KOPT-K1 (cell line): Measurements from ENCODE around the gene SARS1.
"Not testable (repeated sequence)": the region's sequence is repeated elsewhere in the genome, so short reads cannot be mapped to it uniquely, and the experiment has no call there.

Source experiments
- H3K27ac ChIP-seq: fragments of 200-600 bp; sonication (generic); 2 replicates; pipeline ENCODE4 v1.5.1; 2016; ENCODE audit warnings: antibody characterized with exemption, mild to moderate bottlenecking, low read depth, low read length; ENCODE audit not compliant: poor library complexity, severe bottlenecking
- H3K36me3 ChIP-seq: fragments of 200-600 bp; sonication (generic); 2 replicates; pipeline ENCODE4 v1.5.1; 2017; ENCODE audit warnings: antibody characterized with exemption, mild to moderate bottlenecking, low read length, moderate library complexity; ENCODE audit not compliant: insufficient read depth
- H3K9me3 ChIP-seq: fragments of 200-600 bp; sonication (generic); 2 replicates; pipeline ENCODE4 v1.5.1; 2017; ENCODE audit warnings: antibody characterized with exemption, low read length, mild to moderate bottlenecking; ENCODE audit not compliant: insufficient read depth, poor library complexity, severe bottlenecking

Gene SARS1

GRCh38 chr1:109213824-109214693 lies at the start of gene SARS1:
Gene SARS1, plus strand, starts transcription at chr1:109213918. Its CDS starts 75 bp downstream, at chr1:109213993.
- H3K27ac ChIP-seq, result peak within 1 kb of the TSS; percentile 75

DNA sequence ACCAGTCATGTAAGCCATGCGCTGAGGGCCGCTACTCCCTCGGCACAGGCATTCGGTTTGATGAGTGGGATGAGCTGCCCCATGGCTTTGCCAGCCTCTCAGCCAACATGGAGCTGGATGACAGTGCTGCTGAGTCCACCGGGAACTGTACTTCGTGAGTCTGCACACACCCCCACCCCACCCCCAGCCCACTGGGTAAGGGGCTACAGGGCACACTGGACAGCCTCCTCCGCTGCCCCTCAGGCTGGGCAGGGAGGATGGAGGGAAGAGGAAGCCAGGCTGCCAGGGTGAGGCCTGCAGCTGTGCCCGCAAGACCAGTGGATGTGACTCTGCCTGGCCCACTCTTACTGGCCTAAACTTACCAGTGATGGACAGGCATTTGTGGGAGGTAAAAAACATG lies 49.2 kb upstream of the SARS1 start:
- no peaks in the 10 kb centered on the region for H3K9me3 ChIP-seq
- H3K27ac ChIP-seq, result no peak overlapping the region
- H3K36me3 ChIP-seq, result no peaks in the 10 kb centered on the region

More at GRCh38 chr1:109213824-109214693, at the start of gene SARS1:
- peaks cover 23% of the 10 kb centered on the region for H3K36me3 ChIP-seq
- no peaks in the 10 kb centered on the region for H3K9me3 ChIP-seq

DNA sequence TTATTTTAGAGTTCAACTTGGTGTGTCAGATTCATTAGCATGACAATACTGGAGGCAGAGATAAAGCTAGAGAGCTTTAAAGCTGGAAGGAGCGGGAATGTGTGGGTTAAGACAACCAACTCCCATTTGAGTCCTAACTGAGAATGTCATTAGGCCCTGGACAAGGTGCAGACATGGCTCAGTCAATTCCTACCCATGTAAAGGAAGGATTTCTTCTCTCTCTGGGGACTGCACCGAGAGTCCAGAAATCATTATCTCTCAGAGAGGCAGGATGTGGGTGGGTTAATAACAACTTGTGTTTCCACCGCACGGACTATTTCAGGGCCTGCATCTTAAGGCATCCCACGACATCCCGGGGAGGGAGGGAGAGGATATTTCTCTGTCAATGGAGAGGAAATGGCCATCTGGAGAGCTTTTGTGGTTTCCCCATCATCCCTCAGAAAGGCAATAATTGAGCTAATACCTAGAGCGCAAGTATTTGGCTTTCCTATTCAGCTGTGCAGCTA lies 46.7 kb upstream of the SARS1 start:
- H3K36me3 ChIP-seq, result no peaks in the 10 kb centered on the region
- H3K9me3 ChIP-seq, result no peaks in the 10 kb centered on the region
- H3K27ac ChIP-seq, result no peak overlapping the region

- Histone ChIP-seq H3K27ac (no peak overlapping the region), H3K36me3 (no peaks in the 10 kb centered on the region), H3K9me3 (no peaks in the 10 kb centered on the region)
Observed at GRCh38 chr1:109170035-109170764, 43.5 kb upstream of the SARS1 start.

DNA sequence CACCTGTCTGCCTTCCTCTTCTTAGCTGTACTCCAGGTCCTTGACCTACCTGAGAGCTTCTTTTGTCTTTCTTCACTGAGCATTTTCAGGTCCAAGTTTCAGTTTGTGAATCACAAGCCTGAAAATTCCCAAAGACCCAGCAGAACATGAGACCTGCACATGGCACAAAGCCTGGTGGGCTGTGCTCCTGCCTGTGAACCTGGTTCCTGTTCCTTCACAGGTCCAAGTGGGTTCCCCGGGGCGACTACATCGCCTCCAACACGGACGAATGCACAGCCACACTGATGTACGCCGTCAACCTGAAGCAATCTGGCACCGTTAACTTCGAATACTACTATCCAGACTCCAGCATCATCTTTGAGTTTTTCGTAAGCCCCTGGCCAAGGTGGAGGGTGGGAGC lies 42.1 kb upstream of the SARS1 start:
- no peaks in the 10 kb centered on the region for H3K36me3 ChIP-seq
- H3K27ac ChIP-seq, result no peak overlapping the region
- no peaks in the 10 kb centered on the region for H3K9me3 ChIP-seq

GRCh38 chr1:109176349-109176748 lies 37.4 kb upstream of the SARS1 start:
- H3K36me3 ChIP-seq, H3K9me3 ChIP-seq, H3K27ac ChIP-seq: not testable (repeated sequence)

DNA sequence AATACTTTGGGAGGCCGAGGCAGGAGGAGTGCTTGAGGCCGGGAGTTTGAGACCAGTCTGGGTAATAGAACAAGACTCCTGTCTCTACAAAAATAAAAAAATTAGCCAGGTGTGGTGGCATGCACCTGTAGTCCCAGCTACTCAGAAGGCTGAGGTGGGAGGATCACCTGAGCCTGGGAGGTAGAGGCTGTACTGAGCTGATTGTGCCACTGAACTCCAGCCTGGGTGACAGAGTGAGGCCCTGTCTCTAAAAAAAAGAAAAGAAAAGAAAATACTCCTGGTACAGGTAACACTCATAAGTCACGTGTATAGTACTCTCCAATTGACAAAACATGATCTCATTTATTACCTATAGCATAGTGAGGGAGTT lies 33.0 kb upstream of the SARS1 start:
- H3K36me3 ChIP-seq, H3K27ac ChIP-seq, H3K9me3 ChIP-seq: not testable (repeated sequence)

- no peaks in the 10 kb centered on the region for H3K9me3 ChIP-seq
- no peaks in the 10 kb centered on the region for H3K36me3 ChIP-seq
- H3K27ac ChIP-seq, result no peak overlapping the region
Observed at GRCh38 chr1:109181085-109181806, 32.5 kb upstream of the SARS1 start.

GRCh38 chr1:109181807-109182163 lies 31.9 kb upstream of the SARS1 start:
- no peak overlapping the region for H3K27ac ChIP-seq
- no peaks in the 10 kb centered on the region for H3K9me3 ChIP-seq
- H3K36me3 ChIP-seq, result no peaks in the 10 kb centered on the region

DNA sequence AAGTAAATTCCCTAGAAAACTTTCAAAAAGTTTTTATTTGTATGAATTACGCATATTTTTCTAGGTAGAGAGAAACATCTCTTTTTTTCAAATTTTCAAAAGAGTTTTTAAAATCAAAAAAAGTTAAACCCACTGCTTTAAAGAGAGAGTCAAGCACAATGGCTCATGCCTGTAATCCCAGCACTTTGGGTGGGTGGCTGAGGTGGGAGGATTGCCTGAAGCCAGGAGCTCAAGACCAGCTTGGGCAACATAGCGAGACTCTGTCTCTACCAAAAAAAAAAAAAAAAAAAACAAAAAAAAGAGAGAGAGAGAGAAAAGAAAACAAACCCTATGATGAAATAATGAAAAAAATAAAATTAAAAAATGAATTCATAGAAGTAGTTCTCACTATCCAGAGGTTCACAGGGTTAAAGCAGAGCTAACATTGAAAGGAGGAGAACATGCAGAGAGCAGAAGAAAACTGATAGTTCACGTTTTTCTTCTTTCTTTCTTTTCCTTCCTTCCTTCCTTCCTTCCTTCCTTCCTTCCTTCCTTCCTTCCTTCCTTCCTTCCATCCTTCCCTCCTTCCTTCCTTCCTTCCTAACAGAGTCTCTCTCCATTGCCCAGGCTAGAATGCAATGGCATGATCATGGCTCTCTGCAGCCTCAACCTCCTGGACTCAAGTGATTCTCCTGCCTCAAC lies 30.5 kb upstream of the SARS1 start:
- Histone ChIP-seq H3K36me3 (no peaks in the 10 kb centered on the region), H3K9me3 (no peaks in the 10 kb centered on the region), H3K27ac (no peak overlapping the region)

- no peaks in the 10 kb centered on the region for H3K9me3 ChIP-seq
- H3K36me3 ChIP-seq, result no peaks in the 10 kb centered on the region
- no peak overlapping the region for H3K27ac ChIP-seq
Observed at GRCh38 chr1:109184687-109185086, 29.0 kb upstream of the SARS1 start.

- Histone ChIP-seq H3K36me3 (no peaks in the 10 kb centered on the region), H3K27ac (no peak overlapping the region), H3K9me3 (no peaks in the 10 kb centered on the region)
Observed at GRCh38 chr1:109185357-109185756, 28.4 kb upstream of the SARS1 start.

DNA sequence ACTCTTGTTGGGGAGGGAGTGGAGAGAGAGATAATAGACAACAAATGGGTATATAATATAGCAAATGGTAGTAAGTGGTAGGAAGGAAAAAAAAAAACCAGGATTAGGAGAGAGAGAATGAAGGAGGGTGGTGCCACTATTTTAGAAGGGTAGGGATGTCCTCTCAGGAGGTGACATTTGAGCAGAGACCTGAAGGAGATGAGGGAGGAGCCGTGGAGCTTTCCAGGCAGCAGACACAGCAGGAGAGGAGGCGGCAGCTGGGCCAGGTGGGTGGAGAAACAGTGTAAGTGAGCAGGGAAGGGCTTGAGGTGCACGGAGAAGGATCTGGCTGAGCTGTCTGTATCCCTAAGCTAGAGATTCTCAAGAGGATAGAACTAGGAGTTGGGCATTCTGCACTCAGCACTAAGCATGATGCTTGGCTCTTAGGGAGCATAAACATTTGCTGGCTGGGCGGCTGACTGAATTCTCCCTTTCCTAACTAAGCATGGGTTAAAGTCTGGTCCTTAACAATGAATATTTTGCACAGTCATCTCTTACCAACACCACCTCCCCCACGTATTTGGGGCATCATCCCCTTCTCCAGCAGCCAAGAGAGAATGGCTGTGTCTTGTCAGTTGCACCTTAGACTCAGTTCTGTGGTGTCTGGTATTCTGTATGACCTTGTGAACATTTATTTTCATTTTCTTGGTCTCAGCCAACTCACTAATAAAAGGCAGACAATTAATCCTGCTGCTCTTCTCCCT lies 27.6 kb upstream of the SARS1 start:
- no peak overlapping the region for H3K27ac ChIP-seq
- no peaks in the 10 kb centered on the region for H3K36me3 ChIP-seq
- no peaks in the 10 kb centered on the region for H3K9me3 ChIP-seq

DNA sequence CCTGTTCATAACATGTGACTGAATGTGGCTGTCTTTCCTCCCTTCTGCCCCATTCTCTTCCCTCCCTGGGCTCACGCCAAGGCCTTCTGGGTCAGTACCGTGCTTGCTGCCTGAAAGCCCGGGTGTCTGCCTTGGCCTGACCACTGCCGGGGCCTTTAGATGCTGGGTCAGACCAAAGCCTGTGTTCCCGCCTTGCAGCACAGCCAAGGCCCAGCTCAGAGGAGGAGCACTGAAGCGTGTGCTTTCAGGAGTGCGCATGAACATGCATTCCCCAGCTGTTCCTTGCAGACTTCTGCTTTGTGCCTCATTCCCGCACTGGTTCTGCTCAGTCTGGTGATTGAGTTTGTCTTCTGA lies 27.0 kb upstream of the SARS1 start:
- Histone ChIP-seq H3K36me3 (no peaks in the 10 kb centered on the region), H3K27ac (no peak overlapping the region), H3K9me3 (no peaks in the 10 kb centered on the region)
